Measurements from ENCODE around the gene CD22. TPM values are rescaled to one million over a fixed set of nuclear protein-coding genes. Genes with fewer than 3 reads are reported as not detected.

CD22 gene
- polyA plus RNA-seq, 3 donors = 0.67 to 2.1 (median 0.88) TPM

GRCh38 chr19:35392742-35393715 lies 64.0 kb downstream of the CD22 start:
- H3K27ac ChIP-seq (ENCODE audit: low read depth, low read length) = no peak overlapping the region
- 66 to 83% (median 69%) methylated on average over 5 of the region's 5 CpGs for WGBS, 3 donors

GRCh38 chr19:35395382-35396199 lies 66.6 kb downstream of the CD22 start:
- WGBS, 3 donors = 29 to 60% (median 50%) methylated on average over 19 of the region's 19 CpGs
- H3K27ac ChIP-seq (ENCODE audit: low read depth, low read length) = no peak overlapping the region

DNA sequence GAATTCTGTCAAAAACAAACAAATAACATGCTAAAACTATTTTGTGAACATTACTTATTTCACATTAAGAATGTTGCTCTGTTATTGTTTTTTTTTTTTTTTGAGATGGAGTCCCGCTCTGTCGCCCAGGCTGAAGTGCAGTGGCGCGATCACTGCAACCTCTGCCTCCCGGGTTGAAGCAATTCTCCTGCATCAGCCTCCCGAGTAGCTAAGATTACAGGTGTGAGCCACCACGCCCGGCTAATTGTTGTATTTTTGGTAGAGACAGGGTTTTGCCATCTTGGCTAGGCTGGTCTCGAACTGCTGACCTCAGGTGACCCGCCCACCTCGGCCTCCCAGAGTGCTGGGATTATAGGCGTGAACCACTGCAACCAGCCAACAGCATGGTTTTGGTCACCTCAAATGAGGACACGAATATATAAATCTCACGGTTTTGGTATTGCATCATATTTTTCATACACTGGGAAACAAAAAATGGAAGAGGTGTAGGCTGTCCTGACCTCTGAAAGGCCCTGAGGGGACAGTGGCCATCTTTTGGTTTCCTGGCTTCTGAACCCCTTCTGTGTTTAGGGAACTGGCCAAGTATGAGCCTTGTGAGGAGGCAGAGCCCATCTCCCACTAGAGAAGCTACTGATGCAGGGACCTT lies 67.4 kb downstream of the CD22 start:
- 92 to 93% (median 92%) methylated on average over 14 of the region's 14 CpGs for WGBS, 3 donors
- no peak overlapping the region for H3K27ac ChIP-seq (ENCODE audit: low read depth, low read length)

Other genes starting within 250 kb of the CD22 start
- 10 to 100 TPM in 2 of 3 donors, 1 to 10 TPM in 1; 8.0 to 39.4 (median 33.6) TPM for gene FXYD3, start 213.4 kb upstream of the CD22 start, polyA plus RNA-seq
- gene LGI4, start 194.1 kb upstream of the CD22 start, polyA plus RNA-seq = 10 to 100 TPM in 2 of 3 donors, 1 to 10 TPM in 1; 3.7 to 34.8 (median 20.6) TPM
- gene FXYD1, start 190.4 kb upstream of the CD22 start, polyA plus RNA-seq = 100 to 1,000 TPM in 1 of 3 donors, 10 to 100 TPM in 1, 1 to 10 TPM in 1; 3.5 to 126 (median 45.3) TPM
- 1 to 10 TPM in 1 of 3 donors, under 1 TPM in 2; 0.12 to 2.4 (median 0.45) TPM for gene FXYD7, start 185.9 kb upstream of the CD22 start, polyA plus RNA-seq
- 100 to 1,000 TPM in 1 of 3 donors, 10 to 100 TPM in 2; 16.0 to 167 (median 93.9) TPM for gene FXYD5, start 174.5 kb upstream of the CD22 start, polyA plus RNA-seq
- not detected for gene FAM187B, start 100.4 kb upstream of the CD22 start, polyA plus RNA-seq
- gene LSR, start 80.2 kb upstream of the CD22 start, polyA plus RNA-seq = 10 to 100 TPM; 12.9 to 92.4 (median 20.2) TPM
- 100 to 1,000 TPM in 2 of 3 donors, 10 to 100 TPM in 1; 68.2 to 122 (median 118) TPM for gene USF2, start 60.2 kb upstream of the CD22 start, polyA plus RNA-seq
- gene HAMP, start 46.7 kb upstream of the CD22 start, polyA plus RNA-seq = 10 to 100 TPM in 1 of 3 donors, 1 to 10 TPM in 1, under 1 TPM in 1; 0.34 to 16.3 (median 1.1) TPM
- gene MAG, start 37.0 kb upstream of the CD22 start, polyA plus RNA-seq = under 1 TPM in 1 of 3 donors, not detected in 2; 0.16 TPM
- gene FFAR1, start 18.7 kb downstream of the CD22 start, polyA plus RNA-seq = 1 to 10 TPM in 1 of 3 donors, not detected in 2; 2.2 TPM
- 1 to 10 TPM in 2 of 3 donors, under 1 TPM in 1; 0.46 to 1.8 (median 1.8) TPM for gene FFAR3, start 29.3 kb downstream of the CD22 start, polyA plus RNA-seq
- gene GPR42, start 41.9 kb downstream of the CD22 start, polyA plus RNA-seq = under 1 TPM in 2 of 3 donors, not detected in 1; 0.06 to 0.90 TPM
- gene FFAR2, start 119.1 kb downstream of the CD22 start, polyA plus RNA-seq = 1 to 10 TPM in 2 of 3 donors, under 1 TPM in 1; 0.24 to 4.6 (median 4.0) TPM
- under 1 TPM in 2 of 3 donors, not detected in 1; 0.21 to 0.42 TPM for gene KRTDAP, start 161.3 kb downstream of the CD22 start, polyA plus RNA-seq
- gene DMKN, start 184.5 kb downstream of the CD22 start, polyA plus RNA-seq = 10 to 100 TPM in 2 of 3 donors, 1 to 10 TPM in 1; 6.8 to 74.3 (median 15.3) TPM
- 1 to 10 TPM in 1 of 3 donors, under 1 TPM in 1, not detected in 1; 0.15 to 1.5 TPM for gene SBSN, start 199.1 kb downstream of the CD22 start, polyA plus RNA-seq
- gene GAPDHS, start 204.3 kb downstream of the CD22 start, polyA plus RNA-seq = not detected
- 100 to 1,000 TPM in 2 of 3 donors, 10 to 100 TPM in 1; 86.7 to 140 (median 107) TPM for gene TMEM147, start 216.4 kb downstream of the CD22 start, polyA plus RNA-seq
- 10 to 100 TPM in 1 of 3 donors, 1 to 10 TPM in 2; 1.2 to 74.4 (median 2.9) TPM for gene ATP4A, start 234.5 kb downstream of the CD22 start, polyA plus RNA-seq